ENCODE measurements around the gene SHB. TPM values are rescaled to one million over a fixed set of nuclear protein-coding genes. Genes with fewer than 3 reads are reported as not detected.

SHB gene
- total and polyA plus RNA-seq, 2 experiments from 2014 or later: 20.8 to 48.3 TPM

DNA sequence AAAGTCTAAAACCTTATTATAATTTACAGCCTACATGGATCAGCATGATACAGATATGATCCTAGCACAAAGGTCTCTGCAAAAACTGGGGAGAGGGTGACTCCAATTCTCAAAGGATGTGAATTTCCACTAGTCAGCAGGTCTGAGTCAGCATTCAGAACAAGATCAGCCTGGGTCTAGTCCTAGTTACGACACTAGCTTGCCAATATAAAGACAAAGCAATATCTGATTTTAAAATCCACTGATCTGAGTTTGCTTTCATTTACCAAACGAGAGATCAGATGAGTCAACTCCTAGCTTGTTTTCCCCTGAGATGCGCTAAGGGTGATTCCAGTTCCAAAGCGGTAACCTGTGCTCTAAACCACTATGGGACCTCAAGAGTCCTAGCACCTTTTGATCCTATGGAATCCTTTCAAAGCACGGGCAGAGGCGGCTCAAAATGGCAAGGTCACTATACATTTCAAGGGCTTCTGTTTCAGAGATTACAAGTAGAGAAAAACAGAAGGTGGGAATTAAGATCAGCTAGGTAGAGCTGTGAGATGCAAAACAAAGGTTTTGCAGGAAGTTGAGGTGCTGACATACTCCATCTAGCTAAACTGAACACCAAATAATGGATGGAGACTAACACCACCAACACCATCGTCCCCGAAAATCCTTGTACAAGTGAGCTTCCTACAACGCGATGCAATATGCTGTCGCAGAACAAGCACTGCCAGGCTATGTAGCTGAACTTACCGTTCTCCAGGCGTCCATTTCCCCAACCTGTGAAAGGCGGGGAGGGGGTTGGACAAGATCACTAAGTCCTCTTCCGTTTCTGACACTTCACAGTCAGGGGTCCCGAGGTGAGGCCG, 166.0 kb downstream of the SHB start:
- peak overlapping the region; percentile 88 for H3K4me2 ChIP-seq

DNA sequence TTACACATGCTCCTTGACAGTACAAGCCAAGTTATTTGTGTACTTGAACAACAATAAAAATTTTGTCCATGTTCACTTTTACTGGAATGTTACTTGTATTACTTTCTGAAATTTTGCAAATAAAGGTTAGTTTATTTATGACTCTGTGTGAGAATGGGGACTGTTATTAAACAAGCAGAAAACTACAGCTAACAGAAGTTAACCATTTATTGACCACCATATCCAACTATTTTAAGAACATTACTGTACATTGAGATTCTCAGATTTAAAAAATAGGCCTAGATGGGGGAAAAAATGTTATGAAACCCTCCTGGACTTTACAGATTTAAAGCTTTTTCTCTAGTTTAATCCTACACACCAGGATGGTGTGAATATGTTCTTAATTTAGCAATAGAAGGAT, 166.9 kb downstream of the SHB start:
- Histone ChIP-seq H3K36me3 (replicated peaks; ENCODE audit: insufficient read depth, low read depth) (no peaks in the 10 kb centered on the region), H3K4me2 (peak overlapping the region; percentile 88), H3K4me1 (ENCODE audit: insufficient read depth) (peaks cover 17% of the 10 kb centered on the region), H3K9me3 (ENCODE audit: low read depth) (no peaks in the 10 kb centered on the region), H2AFZ (no peak overlapping the region), H4K20me1 (ENCODE audit: insufficient read depth, poor library complexity, severe bottlenecking) (peaks cover 2% of the 10 kb centered on the region), H3K27ac (no peak overlapping the region), H3K4me3 (no peak overlapping the region), H3K79me2 (peaks cover 45% of the 10 kb centered on the region), H3K9me2 (replicated peaks; ENCODE audit: insufficient read depth) (no peaks in the 10 kb centered on the region), H3K27me3 (no peaks in the 10 kb centered on the region)
- TF ChIP-seq CTCF (IDR thresholded peaks at IDR 0.05; ENCODE audit: poor library complexity): no peak
- TF ChIP-seq EZH2 (IDR thresholded peaks at IDR 0.05; ENCODE audit: borderline replicate concordance): no peak
- TF ChIP-seq EZH2phosphoT487 (IDR thresholded peaks at IDR 0.05; ENCODE audit: low read depth, severe bottlenecking, unreplicated experiment): no peak
- no peak for DNase-seq (ENCODE audit: low spot score)

More for the DNA sequence above, 166.0 kb downstream of the SHB start:
- peaks cover 2% of the 10 kb centered on the region for H4K20me1 ChIP-seq (ENCODE audit: insufficient read depth, poor library complexity, severe bottlenecking)
- no peaks in the 10 kb centered on the region for H3K9me2 ChIP-seq (replicated peaks; ENCODE audit: insufficient read depth)
- peaks cover 17% of the 10 kb centered on the region for H3K4me1 ChIP-seq (ENCODE audit: insufficient read depth)
- H3K27me3 ChIP-seq: no peaks in the 10 kb centered on the region
- WGBS (ENCODE audit: low lambda C conversion rate, missing lambda C conversion rate): 6% methylated on average over 17 of the region's 17 CpGs
- peak; percentile 61 for DNase-seq (ENCODE audit: low spot score)
- peak overlapping the region; percentile 99 for H2AFZ ChIP-seq
- no peaks in the 10 kb centered on the region for H3K36me3 ChIP-seq (replicated peaks; ENCODE audit: insufficient read depth, low read depth)
- H3K79me2 ChIP-seq: peaks cover 45% of the 10 kb centered on the region
- H3K4me3 ChIP-seq: peak overlapping the region; percentile 94
- no peaks in the 10 kb centered on the region for H3K9me3 ChIP-seq (ENCODE audit: low read depth)
- TF ChIP-seq EZH2phosphoT487 (IDR thresholded peaks at IDR 0.05; ENCODE audit: low read depth, severe bottlenecking, unreplicated experiment): no peak
- TF ChIP-seq CTCF (IDR thresholded peaks at IDR 0.05; ENCODE audit: poor library complexity): no peak
- TF ChIP-seq EZH2 (IDR thresholded peaks at IDR 0.05; ENCODE audit: borderline replicate concordance): no peak
- peak overlapping the region; percentile 96 for H3K27ac ChIP-seq

GRCh38 chr9:37899041-37899440, 170.0 kb downstream of the SHB start:
- H3K27ac ChIP-seq: no peak overlapping the region
- DNase-seq (ENCODE audit: low spot score): no peak
- peaks cover 2% of the 10 kb centered on the region for H4K20me1 ChIP-seq (ENCODE audit: insufficient read depth, poor library complexity, severe bottlenecking)
- 96% methylated on average over 2 of the region's 2 CpGs for WGBS (ENCODE audit: low lambda C conversion rate, missing lambda C conversion rate)
- no peak for TF ChIP-seq EZH2phosphoT487 (IDR thresholded peaks at IDR 0.05; ENCODE audit: low read depth, severe bottlenecking, unreplicated experiment)
- TF ChIP-seq CTCF (IDR thresholded peaks at IDR 0.05; ENCODE audit: poor library complexity): no peak
- peaks cover 9% of the 10 kb centered on the region for H3K4me1 ChIP-seq (ENCODE audit: insufficient read depth)
- no peak overlapping the region for H2AFZ ChIP-seq
- H3K79me2 ChIP-seq: peaks cover 45% of the 10 kb centered on the region
- H3K27me3 ChIP-seq: no peaks in the 10 kb centered on the region
- no peaks in the 10 kb centered on the region for H3K36me3 ChIP-seq (replicated peaks; ENCODE audit: insufficient read depth, low read depth)
- no peaks in the 10 kb centered on the region for H3K9me3 ChIP-seq (ENCODE audit: low read depth)
- no peaks in the 10 kb centered on the region for H3K9me2 ChIP-seq (replicated peaks; ENCODE audit: insufficient read depth)
- H3K4me2 ChIP-seq: no peak overlapping the region
- H3K4me3 ChIP-seq: no peak overlapping the region
